C4-2B (cell line): Measurements from ENCODE around the gene GOLGA7B.

ENCODE experiments used
- ZFX ChIP-seq: fragments of 450-650 bp; IDR thresholded peaks from 2 replicates; pipeline ENCODE4 v1.6.1; 2017
- TF ChIP-seq, protein P1 (sequence below): fragments of 450-650 bp; conservative IDR thresholded peaks from 2 replicates; pipeline ENCODE4 v1.5.1; 2017; ENCODE audit warnings: mild to moderate bottlenecking

- TF ChIP-seq, protein P1, sequence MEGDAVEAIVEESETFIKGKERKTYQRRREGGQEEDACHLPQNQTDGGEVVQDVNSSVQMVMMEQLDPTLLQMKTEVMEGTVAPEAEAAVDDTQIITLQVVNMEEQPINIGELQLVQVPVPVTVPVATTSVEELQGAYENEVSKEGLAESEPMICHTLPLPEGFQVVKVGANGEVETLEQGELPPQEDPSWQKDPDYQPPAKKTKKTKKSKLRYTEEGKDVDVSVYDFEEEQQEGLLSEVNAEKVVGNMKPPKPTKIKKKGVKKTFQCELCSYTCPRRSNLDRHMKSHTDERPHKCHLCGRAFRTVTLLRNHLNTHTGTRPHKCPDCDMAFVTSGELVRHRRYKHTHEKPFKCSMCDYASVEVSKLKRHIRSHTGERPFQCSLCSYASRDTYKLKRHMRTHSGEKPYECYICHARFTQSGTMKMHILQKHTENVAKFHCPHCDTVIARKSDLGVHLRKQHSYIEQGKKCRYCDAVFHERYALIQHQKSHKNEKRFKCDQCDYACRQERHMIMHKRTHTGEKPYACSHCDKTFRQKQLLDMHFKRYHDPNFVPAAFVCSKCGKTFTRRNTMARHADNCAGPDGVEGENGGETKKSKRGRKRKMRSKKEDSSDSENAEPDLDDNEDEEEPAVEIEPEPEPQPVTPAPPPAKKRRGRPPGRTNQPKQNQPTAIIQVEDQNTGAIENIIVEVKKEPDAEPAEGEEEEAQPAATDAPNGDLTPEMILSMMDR = no peak
- no peak for TF ChIP-seq ZFX
Measured at GRCh38 chr10:97842656-97843280, 6.9 kb upstream of the GOLGA7B start.
